Endodermal cell (in vitro differentiated cells): ENCODE results near the gene RBM18. TPM values are rescaled to one million over a fixed set of nuclear protein-coding genes. Genes with fewer than 3 reads are reported as not detected.

Experiments used
- DNase-seq: peaks from one replicate; pipeline ENCODE4 v3.0.0-alpha.2; 2017
- H3K27ac ChIP-seq: 2 replicates; pipeline ENCODE4 v1.5.1; 2013; ENCODE audit warnings: mild to moderate bottlenecking, low read depth, low read length, moderate library complexity
- H3K27me3 ChIP-seq: 2 replicates; pipeline ENCODE4 v1.6.1; 2013; ENCODE audit warnings: mild to moderate bottlenecking, low read length, moderate library complexity; ENCODE audit not compliant: insufficient read depth, control insufficient read depth, poor library complexity, severe bottlenecking
- H3K36me3 ChIP-seq: 2 replicates; pipeline ENCODE4 v1.7.0; 2013; ENCODE audit warnings: mild to moderate bottlenecking, low read length, moderate library complexity; ENCODE audit not compliant: control insufficient read depth, insufficient read depth
- H3K4me1 ChIP-seq: one replicate; pipeline ENCODE4 v1.7.0; 2013; ENCODE audit warnings: low read length; ENCODE audit not compliant: control insufficient read depth, insufficient read depth
- H3K4me3 ChIP-seq: 2 replicates; pipeline ENCODE4 v1.5.1; 2013; ENCODE audit warnings: mild to moderate bottlenecking, low read length, moderate library complexity
- H3K9ac ChIP-seq: 2 replicates; pipeline ENCODE4 v1.6.1; 2013; ENCODE audit warnings: mild to moderate bottlenecking, low read length, moderate library complexity; ENCODE audit not compliant: poor library complexity, severe bottlenecking; ENCODE audit errors: extremely low read depth
- H3K9me3 ChIP-seq: 2 replicates; pipeline ENCODE4 v1.6.1; 2013; ENCODE audit warnings: mild to moderate bottlenecking, low read length, moderate library complexity; ENCODE audit not compliant: control insufficient read depth
- H3K27ac Mint-ChIP-seq: 2 replicates; pipeline ENCODE4 v1.8.0; 2020; ENCODE audit warnings: mixed read lengths
- H3K27me3 Mint-ChIP-seq: 2 replicates; pipeline ENCODE4 v1.8.0; 2021; ENCODE audit warnings: mild to moderate bottlenecking, mixed read lengths; ENCODE audit not compliant: insufficient read depth
- H3K36me3 Mint-ChIP-seq: 2 replicates; pipeline ENCODE4 v1.8.0; 2020; ENCODE audit warnings: low read depth, mixed read lengths
- H3K4me1 Mint-ChIP-seq: 2 replicates; pipeline ENCODE4 v1.8.0; 2020; ENCODE audit warnings: mixed read lengths
- H3K4me3 Mint-ChIP-seq: 2 replicates; pipeline ENCODE4 v1.8.0; 2020; ENCODE audit warnings: mild to moderate bottlenecking, moderate library complexity, mixed read lengths
- H3K9me3 Mint-ChIP-seq: 2 replicates; pipeline ENCODE4 v1.8.0; 2020; ENCODE audit warnings: mild to moderate bottlenecking, mixed read lengths
- CTCF ChIP-seq: fragments of 200-600 bp; sonication (generic); conservative IDR thresholded peaks from 2 replicates; pipeline ENCODE4 v1.5.0; 2021; ENCODE audit warnings: antibody characterized with exemption, mild to moderate bottlenecking
- WGBS, 2 experiments: methylation state at CpG; one replicate each; pipeline versions ENCODE4 v1.1.5 to v1.1.7; 2013; ENCODE audit warnings: missing lambda C conversion rate in 2 of 2, mixed read lengths in 1 of 2; ENCODE audit not compliant: insufficient coverage in 1 of 2, insufficient read length in 1 of 2; 5-methylcytosine and 5-hydroxymethylcytosine counted together
- total RNA-seq, 2 donors: library from RNA; stranded (reverse); fragmentation: NEBNext Ultra II Directional in 1 of 2; extraction: Animal tissue kit (Norgen Biotek cat#: 25700) in 1 of 2; gene quantifications; 2 replicates in 1 of 2; 3 replicates in 1 of 2; pipeline ENCODE4 v1.2.1, GENCODE V29; 2021

The RBM18 gene
- total RNA-seq, 2 donors from 2014 or later: 15.7 to 17.3 TPM

DNA sequence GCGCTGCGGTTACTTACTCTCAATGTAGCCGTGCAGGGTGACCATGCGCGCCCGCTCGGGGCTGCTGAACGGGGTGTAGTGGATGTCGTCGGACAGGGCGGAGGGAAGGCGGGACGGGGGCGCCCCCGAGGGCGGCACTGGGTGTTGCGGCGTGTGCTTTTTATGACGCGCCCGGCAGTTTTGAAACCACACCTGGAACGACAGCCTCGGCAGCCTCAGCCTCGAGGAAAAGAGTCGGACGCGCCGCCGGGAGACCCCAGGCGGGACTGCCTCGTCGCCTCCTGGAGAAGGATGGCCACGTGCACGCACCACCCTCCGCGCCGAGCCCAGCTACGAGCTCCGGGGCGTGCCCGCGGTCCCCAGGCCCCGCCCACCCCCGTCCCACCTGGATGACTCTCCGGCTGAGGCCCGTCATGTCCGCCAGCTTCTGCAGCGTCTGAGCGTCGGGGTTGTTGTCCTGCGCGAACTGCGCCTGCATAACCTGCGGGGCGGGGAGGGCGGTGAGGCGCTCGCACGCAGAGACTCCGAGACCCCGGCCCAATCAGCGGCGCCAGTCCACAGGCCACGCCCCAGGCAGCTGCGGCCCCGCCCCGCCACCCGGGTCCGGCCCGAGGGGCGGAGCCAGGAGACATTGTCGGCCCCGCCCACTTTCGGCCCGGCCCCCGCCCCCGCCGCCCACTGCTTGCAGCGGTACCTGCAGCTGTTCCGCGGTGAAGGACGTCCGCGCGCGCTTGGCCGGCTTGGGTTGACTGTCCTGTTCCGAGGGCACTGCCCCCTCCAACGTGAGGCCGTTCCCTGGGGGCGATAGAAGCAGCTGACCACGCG, 50.8 kb downstream of the RBM18 start:
- no peaks in the 10 kb centered on the region for H3K4me1 ChIP-seq
- H3K4me3 Mint-ChIP-seq: peak overlapping the region; percentile 44
- H3K36me3 Mint-ChIP-seq: no peaks in the 10 kb centered on the region
- peaks cover 85% of the 10 kb centered on the region for H3K27me3 ChIP-seq
- H3K36me3 ChIP-seq: no peaks in the 10 kb centered on the region
- no peak overlapping the region for H3K9ac ChIP-seq
- H3K9me3 Mint-ChIP-seq: no peaks in the 10 kb centered on the region
- TF ChIP-seq CTCF: peak; percentile 43
- H3K27ac ChIP-seq: no peak overlapping the region
- H3K27me3 Mint-ChIP-seq: peaks cover 84% of the 10 kb centered on the region
- peak; percentile 98 for DNase-seq
- H3K4me3 ChIP-seq: peak overlapping the region; percentile 64
- H3K9me3 ChIP-seq: no peaks in the 10 kb centered on the region
- no peak overlapping the region for H3K27ac Mint-ChIP-seq
- WGBS, 2 experiments: 3 to 8% methylated on average over 23 to 93 of the region's 93 CpGs
- no peaks in the 10 kb centered on the region for H3K4me1 Mint-ChIP-seq

DNA sequence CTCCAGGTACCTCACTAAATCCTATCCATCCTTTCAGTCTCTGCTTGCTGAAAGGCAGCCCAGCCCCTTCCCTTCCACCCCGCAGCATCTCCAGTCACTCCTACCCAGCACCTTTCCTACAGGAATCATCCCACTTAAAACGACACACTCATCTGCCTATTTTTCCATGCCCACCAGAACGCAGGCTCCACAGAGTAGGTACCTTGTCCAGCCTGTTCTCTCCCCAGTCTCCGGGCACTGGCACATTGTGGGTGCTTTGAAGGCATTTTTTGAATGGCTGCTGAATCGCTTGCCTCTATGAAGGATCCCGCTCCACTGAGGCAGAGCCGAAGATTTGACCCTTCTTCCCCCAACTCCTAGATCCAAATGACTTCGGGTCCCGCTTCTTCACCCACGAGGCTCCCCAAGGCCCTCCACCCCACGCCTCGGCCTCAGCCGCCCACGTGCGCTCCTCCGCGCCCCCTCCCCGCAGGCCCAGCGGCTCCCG, 51.5 kb downstream of the RBM18 start:
- H3K36me3 Mint-ChIP-seq: no peaks in the 10 kb centered on the region
- H3K9me3 Mint-ChIP-seq: no peaks in the 10 kb centered on the region
- no peak overlapping the region for H3K27ac ChIP-seq
- H3K27ac Mint-ChIP-seq: no peak overlapping the region
- H3K9ac ChIP-seq: no peak overlapping the region
- H3K4me1 ChIP-seq: no peaks in the 10 kb centered on the region
- H3K4me3 ChIP-seq: no peak overlapping the region
- WGBS, 2 experiments: 37 to 53% methylated on average over 7 to 20 of the region's 20 CpGs
- H3K27me3 ChIP-seq: peaks cover 78% of the 10 kb centered on the region
- H3K27me3 Mint-ChIP-seq: peaks cover 78% of the 10 kb centered on the region
- H3K4me1 Mint-ChIP-seq: no peaks in the 10 kb centered on the region
- DNase-seq: no peak
- no peak for TF ChIP-seq CTCF
- no peaks in the 10 kb centered on the region for H3K36me3 ChIP-seq
- peak overlapping the region; percentile 44 for H3K4me3 Mint-ChIP-seq
- no peaks in the 10 kb centered on the region for H3K9me3 ChIP-seq

DNA sequence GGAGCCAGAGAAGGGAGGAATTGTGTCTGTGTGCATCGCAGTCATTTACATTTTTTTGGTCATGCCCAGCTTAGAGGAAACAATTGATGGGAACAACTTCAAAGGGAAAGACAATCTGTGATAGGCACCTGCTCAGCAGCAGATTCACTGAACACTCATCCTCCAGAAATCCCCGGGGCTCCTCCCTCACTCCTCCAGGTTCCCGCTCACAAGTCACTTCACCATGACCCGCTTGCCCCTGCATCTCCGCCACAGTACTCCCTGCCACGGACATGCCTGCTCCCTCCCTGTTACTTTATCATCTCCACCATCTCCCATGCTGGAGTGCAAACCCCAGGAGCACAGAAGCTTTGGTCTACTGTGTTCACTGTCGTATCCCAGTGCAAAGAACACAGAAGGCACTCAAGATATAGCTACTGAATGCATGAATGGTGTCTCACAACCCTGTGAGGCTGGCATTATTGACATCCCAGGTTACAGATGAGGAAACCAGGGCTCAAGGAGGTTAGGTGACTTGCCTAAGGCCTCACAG, 52.1 kb downstream of the RBM18 start:
- H3K27me3 ChIP-seq: peaks cover 72% of the 10 kb centered on the region
- no peaks in the 10 kb centered on the region for H3K9me3 ChIP-seq
- H3K27ac ChIP-seq: no peak overlapping the region
- no peaks in the 10 kb centered on the region for H3K4me1 ChIP-seq
- Mint-ChIP-seq H3K27ac (no peak overlapping the region), H3K27me3 (peaks cover 74% of the 10 kb centered on the region), H3K4me3 (peak overlapping the region; percentile 44), H3K36me3 (no peaks in the 10 kb centered on the region), H3K4me1 (no peaks in the 10 kb centered on the region), H3K9me3 (no peaks in the 10 kb centered on the region)
- no peaks in the 10 kb centered on the region for H3K36me3 ChIP-seq
- TF ChIP-seq CTCF: no peak
- DNase-seq: no peak
- no peak overlapping the region for H3K4me3 ChIP-seq
- WGBS, 2 experiments: 75 to 82% methylated on average over 6 to 7 of the region's 7 CpGs
- H3K9ac ChIP-seq: no peak overlapping the region
